GM19023 (cell line): Measurements from ENCODE around the gene PPM1M.

Source experiments
- ATAC-seq: cut with Tn5 transposase; IDR thresholded peaks from one replicate; pipeline ENCODE4 v1.9.1; 2021; ENCODE audit warnings: mild to moderate bottlenecking, moderate library complexity; ENCODE audit not compliant: unreplicated experiment

Gene PPM1M

GRCh38 chr3:52293491-52294319 is 48.1 kb downstream of the PPM1M start:
- ATAC-seq, result no peak

- ATAC-seq, result no peak
Observed at GRCh38 chr3:52294320-52295150, 49.0 kb downstream of the PPM1M start.

- ATAC-seq, result no peak
Observed at GRCh38 chr3:52295671-52296208, 50.2 kb downstream of the PPM1M start.

GRCh38 chr3:52297242-52298148 is 51.9 kb downstream of the PPM1M start:
- no peak for ATAC-seq

GRCh38 chr3:52298149-52299098 is 52.9 kb downstream of the PPM1M start:
- ATAC-seq, result no peak

GRCh38 chr3:52299247-52299878 is 53.8 kb downstream of the PPM1M start:
- ATAC-seq, result no peak
